GM12873 (cell line): ENCODE measurements around the gene FEZ2.

Experiments used
- CTCF ChIP-seq: IDR thresholded peaks from 2 replicates; pipeline ENCODE4 v1.5.1; 2012; ENCODE audit warnings: low read depth, mild to moderate bottlenecking, moderate library complexity, low read length, control low read depth; ENCODE audit not compliant: insufficient read depth; ENCODE audit errors: missing control alignments

The FEZ2 gene

GRCh38 chr2:36561237-36561944, 36.6 kb downstream of the FEZ2 start:
- no peak for TF ChIP-seq CTCF

- no peak for TF ChIP-seq CTCF
These were observed 37.2 kb downstream of the FEZ2 start for GRCh38 chr2:36560726-36561125.

DNA sequence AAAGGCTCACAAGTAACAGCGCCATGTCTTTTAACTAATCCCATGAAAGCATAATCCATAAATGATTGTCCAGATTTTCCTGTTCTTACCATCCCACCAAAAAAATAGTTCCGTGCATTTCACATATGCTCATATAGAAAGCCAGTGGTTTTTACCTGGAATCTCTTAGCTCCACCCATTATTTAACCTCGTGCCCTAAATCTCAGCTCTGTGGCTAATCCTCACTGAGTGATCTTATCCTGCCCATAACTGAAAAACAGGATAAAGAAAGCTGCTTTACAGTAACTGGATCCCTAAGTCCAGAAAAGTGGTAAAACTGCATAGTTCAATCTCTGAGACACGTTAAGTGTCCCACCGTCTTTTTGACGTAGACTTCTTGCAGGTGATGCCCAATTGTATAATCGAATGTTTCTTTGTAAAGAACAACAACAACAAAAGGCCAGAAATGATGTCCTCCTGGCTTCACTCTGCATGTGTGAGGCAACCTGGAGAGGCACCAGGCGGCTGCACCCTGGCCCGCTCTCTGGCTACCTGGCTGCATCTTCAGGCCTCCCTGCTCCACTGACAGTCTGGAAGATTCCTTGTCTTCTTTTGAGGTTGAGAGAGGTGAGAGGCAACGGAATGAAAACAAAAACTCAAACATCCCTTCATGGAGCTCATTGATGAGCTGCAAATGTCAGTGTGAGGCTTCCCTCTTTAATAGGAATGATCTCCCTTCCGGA, 38.6 kb downstream of the FEZ2 start:
- TF ChIP-seq CTCF = no peak

- TF ChIP-seq CTCF = no peak
These were observed 41.1 kb downstream of the FEZ2 start for GRCh38 chr2:36556842-36557241.

DNA sequence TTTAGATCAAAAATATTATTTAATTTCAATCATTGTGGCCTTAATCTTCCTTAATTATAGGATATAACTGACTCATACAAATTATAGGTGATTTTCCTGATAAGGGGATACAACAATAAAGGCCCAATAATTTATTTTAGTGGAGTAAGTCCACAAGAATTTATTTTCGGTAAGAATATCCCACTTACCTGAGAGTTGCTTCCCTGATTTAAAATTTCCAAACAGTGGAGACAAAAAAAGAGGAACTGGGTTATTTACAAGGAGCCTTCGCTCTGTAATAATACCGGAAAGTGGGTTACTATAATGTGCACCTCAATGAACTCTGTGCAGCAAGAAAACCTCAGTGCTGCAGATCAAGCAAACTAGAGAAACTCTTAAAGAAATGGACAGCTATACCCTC, 42.2 kb downstream of the FEZ2 start:
- no peak for TF ChIP-seq CTCF

DNA sequence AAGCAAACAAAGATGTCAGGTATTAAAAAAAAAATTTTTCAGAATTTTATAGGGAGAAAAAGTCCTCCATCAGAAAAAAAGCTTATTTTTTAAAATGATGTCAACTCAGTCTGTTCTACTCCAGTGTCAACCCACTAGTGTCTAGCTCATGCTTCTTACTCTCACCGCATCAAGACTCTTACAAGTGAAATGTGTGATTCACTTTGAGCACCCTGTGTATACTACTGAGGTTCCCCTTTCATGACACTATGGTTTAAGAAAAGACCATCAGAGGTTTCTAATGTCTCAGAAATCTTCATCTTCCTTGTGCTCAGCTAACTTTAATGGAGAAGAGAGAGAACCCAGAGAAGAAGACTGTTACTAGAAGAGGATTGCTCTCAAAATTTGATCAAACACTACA, 43.4 kb downstream of the FEZ2 start:
- no peak for TF ChIP-seq CTCF

DNA sequence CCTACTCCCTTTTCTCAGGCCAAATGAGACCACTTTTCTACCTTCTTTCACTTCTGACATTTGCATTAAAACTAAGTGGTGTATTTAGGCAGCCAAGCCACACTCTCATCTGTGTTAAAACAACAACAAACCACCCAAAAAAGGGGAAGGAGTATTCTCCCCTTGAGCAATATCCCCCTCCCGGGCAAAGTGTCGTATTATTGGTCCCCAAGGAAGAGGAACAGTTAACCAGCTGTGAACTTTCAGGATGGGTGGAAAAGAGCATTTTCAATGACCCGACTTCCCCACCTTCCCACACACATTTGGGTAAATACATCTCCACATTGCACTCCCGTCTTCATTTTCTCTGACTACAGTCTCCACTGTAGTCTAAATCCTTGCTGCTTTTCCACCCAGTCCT, 44.3 kb downstream of the FEZ2 start:
- TF ChIP-seq CTCF = no peak
